A549 treated with AZD9567 at 1 μM for 4 hours (cell line): ENCODE data around the gene OR14A2. TPM values are rescaled to one million over a fixed set of nuclear protein-coding genes. Genes with fewer than 3 reads are reported as not detected.

ENCODE experiments used
- total RNA-seq: library from RNA; stranded (reverse); fragments of 200-300 nt; extraction: Qiagen RNA extraction; gene quantifications from 5 replicates; pipeline ENCODE4 v1.2.3, GENCODE V29; 2022; ENCODE audit not compliant: insufficient read depth

Gene OR14A2
- total RNA-seq = not detected in 5 replicates

DNA sequence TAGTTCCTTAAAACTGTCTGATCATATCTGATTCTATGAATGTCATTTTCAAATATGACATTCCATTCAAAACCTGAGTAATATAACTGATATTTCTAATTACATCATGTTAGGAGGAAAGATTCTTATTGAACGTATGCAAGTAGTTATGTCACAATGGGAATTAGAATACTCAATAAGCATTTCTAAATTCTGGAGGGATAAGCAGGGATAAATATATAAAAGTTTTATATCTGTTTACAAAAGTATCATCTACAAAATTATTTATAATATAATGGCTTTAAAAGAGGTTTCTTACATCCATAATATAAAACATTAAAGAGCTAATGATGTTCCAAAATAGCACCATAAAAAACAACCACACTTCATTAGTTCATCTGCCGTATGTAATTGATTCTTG is at the start of gene OR14A2:
TSS of gene OR14A2 (minus strand) at position 101 of the 400 bp plus-strand sequence.

DNA sequence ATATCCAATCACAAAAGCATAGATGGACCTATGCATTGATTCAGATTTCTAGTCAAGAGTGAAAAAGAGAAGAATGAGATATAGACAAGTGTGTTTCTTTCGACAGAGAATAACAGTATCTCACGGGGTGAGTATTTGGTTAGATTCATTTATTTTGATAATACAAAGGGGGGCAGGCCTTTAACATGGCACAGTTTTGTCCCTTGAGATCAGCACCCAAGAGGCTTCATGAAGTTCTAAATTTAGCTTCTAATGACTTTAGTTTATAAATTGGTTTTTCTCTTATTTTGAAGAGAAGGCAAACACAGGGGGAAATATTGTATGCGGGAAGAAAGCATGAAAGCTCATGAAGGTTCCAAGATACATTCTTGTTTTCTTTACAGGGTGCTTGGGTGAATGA is 12.5 kb upstream of the OR14A2 start, which contains the start of gene OR1C1:
TSS of gene OR1C1 (minus strand) at position 101 of the 400 bp plus-strand sequence. CDS start 2,150 bp downstream, outside the sequence.

DNA sequence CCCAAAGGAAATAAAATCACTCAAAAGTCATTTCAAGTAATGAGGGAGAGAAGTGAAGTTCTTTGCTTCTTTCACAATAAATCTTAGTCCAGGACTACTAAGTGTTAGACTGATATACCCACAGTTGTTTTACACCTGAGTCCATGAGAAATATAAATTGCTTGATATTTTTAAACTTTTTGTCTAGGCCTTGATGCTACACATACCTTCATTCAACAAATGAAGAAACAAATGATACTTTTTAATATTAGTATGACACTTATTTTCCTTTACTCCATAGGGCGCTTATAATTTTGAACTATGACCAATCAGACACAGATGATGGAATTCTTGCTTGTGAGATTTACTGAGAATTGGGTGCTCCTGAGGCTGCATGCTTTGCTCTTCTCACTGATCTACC is 9.6 kb downstream of the OR14A2 start, which contains the start of gene OR14K1:
TSS of gene OR14K1 (plus strand) at position 301 of the 400 bp plus-strand sequence. CDS start at position 301, 0 bp downstream.

DNA sequence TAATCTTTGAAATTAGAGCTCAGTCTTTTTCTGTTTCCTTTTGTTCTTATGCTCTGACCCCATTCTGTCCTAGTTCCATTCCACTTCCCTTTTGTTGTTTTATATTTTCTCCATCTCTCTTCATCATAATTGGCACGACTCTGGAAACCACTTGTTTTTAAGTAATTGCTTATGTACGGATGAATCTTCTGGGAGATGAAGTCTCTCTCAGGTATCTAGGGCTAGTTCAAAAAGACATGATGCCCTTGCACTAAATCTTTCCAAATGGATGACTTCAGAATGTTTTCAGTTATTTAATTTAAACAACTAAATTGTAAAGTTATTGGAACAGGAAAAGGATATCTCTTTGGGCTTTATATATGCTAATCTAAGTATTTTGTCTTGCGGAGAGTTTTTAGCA is 31.4 kb downstream of the OR14A2 start, which contains the start of gene OR6F1:
TSS of gene OR6F1 (minus strand) at position 101 of the 400 bp plus-strand sequence. CDS start 3,891 bp downstream, outside the sequence.

DNA sequence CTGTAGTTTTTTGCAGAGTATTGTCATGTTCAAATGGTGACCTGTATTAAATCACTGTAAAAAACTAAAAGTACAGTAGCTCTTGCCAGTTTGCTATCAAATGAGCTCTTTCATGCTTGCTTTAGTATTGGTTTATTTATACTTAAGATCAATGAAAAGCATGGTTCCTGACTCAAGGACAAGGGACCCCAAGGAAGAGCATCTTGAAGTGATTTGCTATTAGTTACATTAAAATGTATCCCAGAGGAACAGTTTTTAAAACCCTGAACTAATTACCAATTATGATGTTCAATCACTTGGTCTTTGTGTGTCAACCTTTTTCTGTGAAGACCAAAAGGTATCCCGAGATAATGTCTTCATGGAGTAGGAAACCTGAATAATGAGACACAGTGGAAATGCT is 68.3 kb downstream of the OR14A2 start, which contains the start of gene OR13G1:
TSS of gene OR13G1 (minus strand) at position 101 of the 400 bp plus-strand sequence. CDS start 6,698 bp downstream, outside the sequence.

Other genes starting within 250 kb of the OR14A2 start
- gene OR2C3, start 211.7 kb downstream of the OR14A2 start, total RNA-seq = not detected in 5 replicates
- gene GCSAML, start 199.0 kb downstream of the OR14A2 start, total RNA-seq = not detected in 5 replicates
- gene OR2G2, start 159.8 kb downstream of the OR14A2 start, total RNA-seq = not detected in 5 replicates
- gene OR2G3, start 142.6 kb downstream of the OR14A2 start, total RNA-seq = not detected in 5 replicates
- gene OR13G1, start 68.4 kb downstream of the OR14A2 start, total RNA-seq = not detected in 5 replicates
- gene OR6F1, start 31.5 kb downstream of the OR14A2 start, total RNA-seq = not detected in 5 replicates
- not detected in 5 replicates for gene OR14K1, start 9.5 kb downstream of the OR14A2 start, total RNA-seq
- not detected in 5 replicates for gene OR1C1, start 12.4 kb upstream of the OR14A2 start, total RNA-seq
- gene OR14A16, start 76.0 kb upstream of the OR14A2 start, total RNA-seq = not detected in 5 replicates
- not detected in 5 replicates for gene OR11L1, start 93.8 kb upstream of the OR14A2 start, total RNA-seq
- gene TRIM58, start 109.0 kb upstream of the OR14A2 start, total RNA-seq = not detected in 5 replicates
- not detected in 5 replicates for gene OR2W3, start 147.4 kb upstream of the OR14A2 start, total RNA-seq
- gene OR2T8, start 172.1 kb upstream of the OR14A2 start, total RNA-seq = not detected in 5 replicates
- gene OR2AJ1, start 176.7 kb upstream of the OR14A2 start, total RNA-seq = not detected in 5 replicates
- not detected in 5 replicates for gene OR2L8, start 200.7 kb upstream of the OR14A2 start, total RNA-seq
- not detected in 5 replicates for gene OR2AK2, start 217.1 kb upstream of the OR14A2 start, total RNA-seq